SK-N-SH (cell line): Measurements from ENCODE around the gene INTS6L.

Experiments used
- CTCF ChIP-seq: fragments of 200-600 bp; sonication (generic); IDR thresholded peaks from 2 replicates; pipeline ENCODE4 v1.6.1; 2017; ENCODE audit warnings: antibody characterized with exemption, mild to moderate bottlenecking, moderate library complexity
- EP300 ChIP-seq, 2 experiments: IDR thresholded peaks; 2 replicates each; pipeline versions ENCODE4 v1.4.0 to v1.6.1; 2012; ENCODE audit warnings: borderline replicate concordance in 1 of 2, low read depth in 1 of 2, low read length in 1 of 2
- GATA2 ChIP-seq: sonication (generic); formaldehyde crosslinking; IDR thresholded peaks from 2 replicates; pipeline ENCODE4 v1.5.0; 2020; ENCODE audit warnings: mild to moderate bottlenecking, missing genetic modification reagents
- MAX ChIP-seq: IDR thresholded peaks from 2 replicates; pipeline ENCODE4 v1.4.0; 2012; ENCODE audit warnings: low read depth
- POLR2AphosphoS5 ChIP-seq: IDR thresholded peaks from 2 replicates; pipeline ENCODE4 v1.6.1; 2012; ENCODE audit warnings: low read depth, low read length
- REST ChIP-seq: IDR thresholded peaks from 2 replicates; pipeline ENCODE4 v1.6.1; 2012; ENCODE audit warnings: mild to moderate bottlenecking, low read depth, low read length, moderate library complexity
- TAF1 ChIP-seq: IDR thresholded peaks from 2 replicates; pipeline ENCODE4 v1.6.1; 2012; ENCODE audit warnings: low read depth, mild to moderate bottlenecking, low read length, moderate library complexity, borderline replicate concordance

- TF ChIP-seq CTCF (no peak), GATA2 (CRISPR knock-in tag) (no peak), POLR2AphosphoS5 (no peak), REST (no peak), EP300 (IDR thresholded peaks at IDR 0.05; ENCODE audit: borderline replicate concordance in 1 of 2, low read depth in 1 of 2, low read length in 1 of 2) (no peak), TAF1 (no peak), MAX (no peak)
These were observed 15.1 kb upstream of the INTS6L start for GRCh38 chrX:135505351-135505750.
